ENCODE data around the gene HDGFL1. TPM values are rescaled to one million over a fixed set of nuclear protein-coding genes. Genes with fewer than 3 reads are reported as not detected.

Gene HDGFL1
- total RNA-seq, 1 donor = not detected

- H3K9me3 ChIP-seq (ENCODE audit: low read depth, low read length) = no peaks in the 10 kb centered on the region
- H3K36me3 ChIP-seq (ENCODE audit: insufficient read depth, low read length) = no peaks in the 10 kb centered on the region
- no peak overlapping the region for H3K27ac ChIP-seq (ENCODE audit: low read depth, low read length)
- H3K27me3 ChIP-seq (ENCODE audit: insufficient read depth, low read length) = no peaks in the 10 kb centered on the region
- H2AFZ ChIP-seq (ENCODE audit: low read length) = no peak overlapping the region
- no peak for TF ChIP-seq CTCF (IDR thresholded peaks at IDR 0.05; ENCODE audit: extremely low read depth, low read depth, low read length)
- H3K4me2 ChIP-seq (ENCODE audit: insufficient read depth, low read length) = no peak overlapping the region
- no peaks in the 10 kb centered on the region for H3K4me1 ChIP-seq (ENCODE audit: insufficient read depth, low read length)
- H3K79me2 ChIP-seq (ENCODE audit: insufficient read depth, low read length) = no peaks in the 10 kb centered on the region
- H4K20me1 ChIP-seq (ENCODE audit: insufficient read depth, low read length) = no peaks in the 10 kb centered on the region
- no peak for DNase-seq (ENCODE audit: insufficient read length, low spot score, missing footprints)
- H3K4me3 ChIP-seq (ENCODE audit: insufficient read depth, low read length) = no peak overlapping the region
Measured at GRCh38 chr6:22605736-22606135, 36.4 kb downstream of the HDGFL1 start.

- no peaks in the 10 kb centered on the region for H3K9me3 ChIP-seq (ENCODE audit: low read depth, low read length)
- H3K4me1 ChIP-seq (ENCODE audit: insufficient read depth, low read length) = peaks cover 9% of the 10 kb centered on the region
- H3K27ac ChIP-seq (ENCODE audit: low read depth, low read length) = no peak overlapping the region
- no peaks in the 10 kb centered on the region for H3K79me2 ChIP-seq (ENCODE audit: insufficient read depth, low read length)
- H3K4me3 ChIP-seq (ENCODE audit: insufficient read depth, low read length) = no peak overlapping the region
- no peak overlapping the region for H3K4me2 ChIP-seq (ENCODE audit: insufficient read depth, low read length)
- no peaks in the 10 kb centered on the region for H3K27me3 ChIP-seq (ENCODE audit: insufficient read depth, low read length)
- H2AFZ ChIP-seq (ENCODE audit: low read length) = no peak overlapping the region
- DNase-seq (ENCODE audit: insufficient read length, low spot score, missing footprints) = no peak
- TF ChIP-seq CTCF (IDR thresholded peaks at IDR 0.05; ENCODE audit: extremely low read depth, low read depth, low read length) = no peak
- H3K36me3 ChIP-seq (ENCODE audit: insufficient read depth, low read length) = no peaks in the 10 kb centered on the region
- no peaks in the 10 kb centered on the region for H4K20me1 ChIP-seq (ENCODE audit: insufficient read depth, low read length)
Measured at GRCh38 chr6:22610127-22610526, 40.8 kb downstream of the HDGFL1 start.

- H3K36me3 ChIP-seq (ENCODE audit: insufficient read depth, low read length) = no peaks in the 10 kb centered on the region
- H3K9me3 ChIP-seq (ENCODE audit: low read depth, low read length) = no peaks in the 10 kb centered on the region
- H4K20me1 ChIP-seq (ENCODE audit: insufficient read depth, low read length) = no peaks in the 10 kb centered on the region
- H3K27ac ChIP-seq (ENCODE audit: low read depth, low read length) = no peak overlapping the region
- no peak for TF ChIP-seq CTCF (IDR thresholded peaks at IDR 0.05; ENCODE audit: extremely low read depth, low read depth, low read length)
- no peaks in the 10 kb centered on the region for H3K79me2 ChIP-seq (ENCODE audit: insufficient read depth, low read length)
- DNase-seq (ENCODE audit: insufficient read length, low spot score, missing footprints) = no peak
- H3K4me2 ChIP-seq (ENCODE audit: insufficient read depth, low read length) = no peak overlapping the region
- H3K4me1 ChIP-seq (ENCODE audit: insufficient read depth, low read length) = peaks cover 9% of the 10 kb centered on the region
- H3K27me3 ChIP-seq (ENCODE audit: insufficient read depth, low read length) = no peaks in the 10 kb centered on the region
- H2AFZ ChIP-seq (ENCODE audit: low read length) = peak overlapping the region; percentile 10
- H3K4me3 ChIP-seq (ENCODE audit: insufficient read depth, low read length) = no peak overlapping the region
Measured at GRCh38 chr6:22612236-22612635, 42.9 kb downstream of the HDGFL1 start.

- TF ChIP-seq CTCF (IDR thresholded peaks at IDR 0.05; ENCODE audit: extremely low read depth, low read depth, low read length) = no peak
- Histone ChIP-seq H3K4me1 (ENCODE audit: insufficient read depth, low read length) (peaks cover 9% of the 10 kb centered on the region), H3K4me2 (ENCODE audit: insufficient read depth, low read length) (no peak overlapping the region), H3K27me3 (ENCODE audit: insufficient read depth, low read length) (no peaks in the 10 kb centered on the region), H4K20me1 (ENCODE audit: insufficient read depth, low read length) (no peaks in the 10 kb centered on the region), H2AFZ (ENCODE audit: low read length) (peak overlapping the region; percentile 14), H3K9me3 (ENCODE audit: low read depth, low read length) (no peaks in the 10 kb centered on the region), H3K79me2 (ENCODE audit: insufficient read depth, low read length) (no peaks in the 10 kb centered on the region), H3K27ac (ENCODE audit: low read depth, low read length) (peak overlapping the region; percentile 24), H3K4me3 (ENCODE audit: insufficient read depth, low read length) (no peak overlapping the region), H3K36me3 (ENCODE audit: insufficient read depth, low read length) (no peaks in the 10 kb centered on the region)
- DNase-seq (ENCODE audit: insufficient read length, low spot score, missing footprints) = no peak
Measured at GRCh38 chr6:22613051-22613450, 43.7 kb downstream of the HDGFL1 start.
